SU-DHL-6 (cell line): ENCODE measurements around the gene USP47.

Source experiments
- CTCF ChIP-seq: fragments of 200-600 bp; sonication (generic); IDR thresholded peaks from one replicate; pipeline ENCODE4 v1.5.1; 2017; ENCODE audit warnings: antibody characterized with exemption, mild to moderate bottlenecking, low read length, moderate library complexity; ENCODE audit not compliant: insufficient read depth, poor library complexity, severe bottlenecking
- EZH2phosphoT487 ChIP-seq: fragments of 200-600 bp; sonication (generic), shearing (Covaris generic); conservative IDR thresholded peaks from 2 replicates; pipeline ENCODE4 v1.6.1; 2018; ENCODE audit warnings: mild to moderate bottlenecking, antibody characterized with exemption, low read length, moderate library complexity, mixed read lengths

GRCh38 chr11:11901929-11902328 is 60.2 kb downstream of the USP47 start:
- TF ChIP-seq CTCF (no peak), EZH2phosphoT487 (no peak)
